ENCODE data around the gene COQ3.

The COQ3 gene

DNA sequence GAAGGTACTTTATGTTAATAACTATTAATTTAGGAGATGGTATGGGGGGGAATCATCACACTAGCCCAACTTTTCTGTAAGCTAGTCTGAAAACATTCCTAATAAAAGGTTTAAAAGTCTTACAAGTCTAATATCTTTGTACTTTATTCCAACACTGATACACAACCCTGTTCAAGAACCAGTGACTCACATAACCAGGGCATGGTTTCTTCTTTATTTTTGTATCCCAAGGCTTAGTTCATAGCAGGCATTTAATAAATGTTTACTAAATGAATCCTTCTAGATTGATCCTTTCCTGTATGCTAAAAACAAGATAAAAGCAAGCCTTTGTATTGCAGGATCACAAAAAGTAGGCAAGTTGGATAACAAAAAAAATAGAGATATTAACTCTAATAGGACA, 21.5 kb upstream of the COQ3 start:
- no peak for DNase-seq (ENCODE audit: low read depth)
- no peak overlapping the region for H3K4me3 ChIP-seq (ENCODE audit: control insufficient read depth, low read depth, low read length)
- no peak for TF ChIP-seq CTCF (IDR thresholded peaks at IDR 0.05; ENCODE audit: control insufficient read depth, insufficient read depth, low read depth, low read length, missing control alignments)

GRCh38 chr6:99412065-99412464, 18.1 kb upstream of the COQ3 start:
- H3K4me3 ChIP-seq (ENCODE audit: control insufficient read depth, low read depth, low read length) = no peak overlapping the region
- no peak for DNase-seq (ENCODE audit: low read depth)
- TF ChIP-seq CTCF (IDR thresholded peaks at IDR 0.05; ENCODE audit: control insufficient read depth, insufficient read depth, low read depth, low read length, missing control alignments) = no peak

- no peak for TF ChIP-seq CTCF (IDR thresholded peaks at IDR 0.05; ENCODE audit: control insufficient read depth, insufficient read depth, low read depth, low read length, missing control alignments)
- no peak for DNase-seq (ENCODE audit: low read depth)
Measured at GRCh38 chr6:99409672-99410071, 15.7 kb upstream of the COQ3 start.

GRCh38 chr6:99407076-99407475, 13.1 kb upstream of the COQ3 start:
- no peak for TF ChIP-seq CTCF (IDR thresholded peaks at IDR 0.05; ENCODE audit: control insufficient read depth, insufficient read depth, low read depth, low read length, missing control alignments)
- H3K4me3 ChIP-seq (ENCODE audit: control insufficient read depth, low read depth, low read length) = no peak overlapping the region
- no peak for DNase-seq (ENCODE audit: low read depth)

More at GRCh38 chr6:99409672-99410071, 15.7 kb upstream of the COQ3 start:
- no peak overlapping the region for H3K4me3 ChIP-seq (ENCODE audit: control insufficient read depth, low read depth, low read length)

- no peak for TF ChIP-seq CTCF (IDR thresholded peaks at IDR 0.05; ENCODE audit: control insufficient read depth, insufficient read depth, low read depth, low read length, missing control alignments)
- no peak for DNase-seq (ENCODE audit: low read depth)
- no peak overlapping the region for H3K4me3 ChIP-seq (ENCODE audit: control insufficient read depth, low read depth, low read length)
Measured at GRCh38 chr6:99402448-99402847, 8.5 kb upstream of the COQ3 start.

GRCh38 chr6:99397287-99397686, 3.3 kb upstream of the COQ3 start:
- DNase-seq (ENCODE audit: low read depth) = no peak
- H3K4me3 ChIP-seq (ENCODE audit: control insufficient read depth, low read depth, low read length) = no peak overlapping the region
- no peak for TF ChIP-seq CTCF (IDR thresholded peaks at IDR 0.05; ENCODE audit: control insufficient read depth, insufficient read depth, low read depth, low read length, missing control alignments)

DNA sequence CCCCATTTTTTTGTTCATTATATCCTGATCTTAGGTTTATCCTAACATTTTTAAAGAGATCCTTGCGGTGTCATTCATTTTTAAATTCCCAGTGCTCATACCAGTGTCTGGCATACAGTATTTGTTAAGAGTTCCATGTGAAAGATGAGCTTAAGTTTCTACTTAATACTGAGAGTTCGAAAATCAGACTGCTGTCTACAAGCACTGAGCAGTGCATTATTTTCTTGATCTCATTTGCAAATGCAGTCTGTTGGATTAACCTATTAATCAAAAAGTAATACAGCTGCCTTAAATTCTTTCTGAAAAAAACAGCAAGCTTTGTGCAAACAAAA, 663 bp downstream of the COQ3 start:
- TF ChIP-seq CTCF (IDR thresholded peaks at IDR 0.05; ENCODE audit: control insufficient read depth, insufficient read depth, low read depth, low read length, missing control alignments) = no peak
- peak overlapping the region; percentile 76 for H3K4me3 ChIP-seq (ENCODE audit: control insufficient read depth, low read depth, low read length)
- DNase-seq (ENCODE audit: low read depth) = no peak

Measured in AG09309 (cell line).